OCI-LY1 (cell line): ENCODE data around the gene ADCY2.

ENCODE experiments used
- CTCF ChIP-seq: fragments of 200-600 bp; sonication (generic), shearing (Covaris generic); IDR thresholded peaks from 2 replicates; pipeline ENCODE4 v1.5.1; 2017; ENCODE audit warnings: mild to moderate bottlenecking, antibody characterized with exemption, low read length, moderate library complexity, mixed read lengths
- EZH2 ChIP-seq: fragments of 200-600 bp; sonication (generic), shearing (Covaris generic); IDR thresholded peaks from 2 replicates; pipeline ENCODE4 v1.8.0; 2017; ENCODE audit warnings: borderline replicate concordance, mixed run types, mild to moderate bottlenecking, antibody characterized with exemption, low read length, moderate library complexity, mixed read lengths

- TF ChIP-seq CTCF (no peak), EZH2 (no peak)
These were observed 446.6 kb downstream of the ADCY2 start for GRCh38 chr5:7842531-7842930.
